SU-DHL-6 (cell line): ENCODE data around the gene USF1.

ENCODE experiments used
- H2AFZ ChIP-seq: fragments of 200-600 bp; sonication (generic); 2 replicates; pipeline ENCODE4 v1.6.1; 2014; ENCODE audit warnings: low read depth, mild to moderate bottlenecking, moderate library complexity, mixed read lengths, antibody characterized with exemption, low read length; ENCODE audit not compliant: severe bottlenecking
- H3F3A ChIP-seq: fragments of 200-600 bp; shearing (Covaris generic); 2 replicates; pipeline ENCODE4 v1.6.0; 2016; ENCODE audit warnings: antibody characterized with exemption, mild to moderate bottlenecking; ENCODE audit not compliant: insufficient read depth
- H3K27ac ChIP-seq: fragments of 200-600 bp; sonication (generic); 2 replicates; pipeline ENCODE4 v1.5.1; 2016; ENCODE audit warnings: low read depth, mild to moderate bottlenecking, low read length, moderate library complexity, mixed read lengths
- H3K27me3 ChIP-seq: fragments of 200-600 bp; sonication (generic), shearing (Covaris generic); 2 replicates; pipeline ENCODE4 v1.6.0; 2014; ENCODE audit warnings: mild to moderate bottlenecking, low read length
- H3K36me3 ChIP-seq: fragments of 200-600 bp; sonication (generic); 2 replicates; pipeline ENCODE4 v1.6.1; 2014; ENCODE audit warnings: mild to moderate bottlenecking, low read length, mixed read lengths
- H3K4me2 ChIP-seq: fragments of 300-600, 200-600 bp; shearing (Covaris generic), sonication (generic); 2 replicates; pipeline ENCODE4 v1.6.0; 2014; ENCODE audit warnings: low read length, low read depth, mild to moderate bottlenecking; ENCODE audit not compliant: poor library complexity, severe bottlenecking
- H3K4me3 ChIP-seq: fragments of 200-600 bp; sonication (generic); 2 replicates; pipeline ENCODE4 v1.5.1; 2014; ENCODE audit warnings: antibody characterized with exemption, low read length, mild to moderate bottlenecking, mixed read lengths; ENCODE audit not compliant: insufficient read depth, poor library complexity, severe bottlenecking
- H3K79me2 ChIP-seq: fragments of 200-600 bp; sonication (generic); 2 replicates; pipeline ENCODE4 v1.6.1; 2014; ENCODE audit warnings: mild to moderate bottlenecking, low read length, moderate library complexity; ENCODE audit not compliant: insufficient read depth
- H3K9ac ChIP-seq: fragments of 200-600 bp; sonication (generic); 2 replicates; pipeline ENCODE4 v1.7.0; 2014; ENCODE audit warnings: mild to moderate bottlenecking, low read length
- H3K9me2 ChIP-seq: fragments of 200-600 bp; sonication (generic); replicated peaks from 2 replicates; pipeline ENCODE4 v1.6.1; 2014; ENCODE audit warnings: low read length; ENCODE audit not compliant: insufficient read depth
- H3K9me3 ChIP-seq: fragments of 200-600 bp; sonication (generic); 2 replicates; pipeline ENCODE4 v1.6.1; 2014; ENCODE audit warnings: low read length, mixed read lengths; ENCODE audit not compliant: insufficient read depth
- H4K20me1 ChIP-seq: fragments of 200-600 bp; sonication (generic); 2 replicates; pipeline ENCODE4 v1.6.1; 2014; ENCODE audit warnings: low read depth, mild to moderate bottlenecking, antibody characterized with exemption, low read length, moderate library complexity, mixed read lengths
- CTCF ChIP-seq: fragments of 200-600 bp; sonication (generic); IDR thresholded peaks from one replicate; pipeline ENCODE4 v1.5.1; 2017; ENCODE audit warnings: antibody characterized with exemption, mild to moderate bottlenecking, low read length, moderate library complexity; ENCODE audit not compliant: insufficient read depth, poor library complexity, severe bottlenecking
- EZH2phosphoT487 ChIP-seq: fragments of 200-600 bp; sonication (generic), shearing (Covaris generic); conservative IDR thresholded peaks from 2 replicates; pipeline ENCODE4 v1.6.1; 2018; ENCODE audit warnings: mild to moderate bottlenecking, antibody characterized with exemption, low read length, moderate library complexity, mixed read lengths

Gene USF1

GRCh38 chr1:161045736-161046604 lies at the start of gene USF1:
Gene USF1, minus strand, starts transcription at chr1:161045977. Its CDS starts 2,702 bp downstream, at chr1:161043275.
- Histone ChIP-seq H3K9me2 (no peaks in the 10 kb centered on the region), H3K36me3 (no peaks in the 10 kb centered on the region; the same call in 1 of the 2 replicates), H3K27me3 (no peaks in the 10 kb centered on the region), H3K4me2 (peak within 1 kb of the TSS; percentile 88), H3F3A (peaks cover 33% of the 10 kb centered on the region), H3K4me3 (peak within 1 kb of the TSS; percentile 81), H2AFZ (peak within 1 kb of the TSS; percentile 43), H3K79me2 (peaks cover 9% of the 10 kb centered on the region), H4K20me1 (no peaks in the 10 kb centered on the region), H3K9me3 (no peaks in the 10 kb centered on the region), H3K27ac (peak within 1 kb of the TSS; percentile 89), H3K9ac (peak within 1 kb of the TSS; percentile 87)
- no peak for TF ChIP-seq EZH2phosphoT487
- no peak for TF ChIP-seq CTCF

- Histone ChIP-seq H3K4me2 (no peak overlapping the region), H4K20me1 (no peaks in the 10 kb centered on the region), H2AFZ (no peak overlapping the region), H3K4me3 (no peak overlapping the region), H3K9me2 (no peaks in the 10 kb centered on the region), H3K27me3 (no peaks in the 10 kb centered on the region), H3K27ac (no peak overlapping the region), H3F3A (no peaks in the 10 kb centered on the region), H3K9me3 (no peaks in the 10 kb centered on the region), H3K9ac (no peak overlapping the region), H3K79me2 (no peaks in the 10 kb centered on the region), H3K36me3 (no peaks in the 10 kb centered on the region)
- TF ChIP-seq EZH2phosphoT487, result no peak
- no peak for TF ChIP-seq CTCF
These were observed 49.5 kb upstream of the USF1 start for GRCh38 chr1:161095230-161095629.

- H3K9me2 ChIP-seq, result no peaks in the 10 kb centered on the region
- H3K27ac ChIP-seq, result no peak overlapping the region
- H3K9ac ChIP-seq, result no peak overlapping the region
- H3K9me3 ChIP-seq, result no peaks in the 10 kb centered on the region
- H2AFZ ChIP-seq, result no peak overlapping the region
- no peaks in the 10 kb centered on the region for H4K20me1 ChIP-seq
- H3K27me3 ChIP-seq, result no peaks in the 10 kb centered on the region
- no peaks in the 10 kb centered on the region for H3K79me2 ChIP-seq
- no peaks in the 10 kb centered on the region for H3F3A ChIP-seq
- no peaks in the 10 kb centered on the region for H3K36me3 ChIP-seq
- TF ChIP-seq CTCF, result no peak
- TF ChIP-seq EZH2phosphoT487, result no peak
- no peak overlapping the region for H3K4me2 ChIP-seq
- no peak overlapping the region for H3K4me3 ChIP-seq
These were observed 48.7 kb upstream of the USF1 start for GRCh38 chr1:161094481-161094880.
